ENCODE results near the gene C9orf43.

Gene C9orf43

DNA sequence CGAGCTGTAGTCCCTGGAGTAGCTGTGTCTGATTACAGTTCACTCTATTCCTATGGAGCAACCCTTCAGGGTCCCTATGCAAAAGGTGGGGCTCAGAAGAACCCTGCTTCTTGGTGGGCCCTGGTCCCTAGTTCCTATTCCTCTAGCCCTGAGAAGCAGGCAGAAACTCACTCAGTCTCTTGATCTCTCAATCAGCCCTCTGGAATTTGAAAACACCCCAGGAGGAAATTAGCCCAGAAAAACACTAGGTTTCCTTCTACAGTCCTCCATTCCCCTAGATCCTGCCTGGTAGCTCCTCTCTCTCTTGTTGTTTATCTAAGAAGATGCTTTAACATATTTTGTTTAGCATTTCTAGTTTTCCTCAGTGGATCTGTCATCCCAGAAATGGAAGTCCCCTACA is 60.6 kb downstream of the C9orf43 start:
- DNase-seq = no peak

DNA sequence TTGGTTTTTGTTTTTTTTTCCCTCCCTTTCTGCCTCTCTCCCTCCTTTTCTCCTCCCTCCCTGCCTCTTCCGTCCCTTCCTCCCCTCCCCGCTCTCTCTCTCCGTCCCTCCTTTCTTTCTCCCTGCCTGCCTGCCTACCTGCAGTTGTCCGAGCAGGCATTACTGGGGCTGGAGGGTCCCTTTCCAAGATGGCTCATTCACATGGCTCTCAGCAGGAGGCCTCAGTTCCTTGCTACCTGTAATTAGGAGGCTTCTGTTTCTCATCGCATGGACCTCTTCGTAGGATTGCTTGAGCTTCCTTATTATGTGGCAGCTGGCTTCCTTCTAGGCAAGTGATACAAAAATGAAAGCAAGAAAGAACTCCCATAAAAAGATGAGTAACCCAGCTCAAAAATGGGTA is 61.0 kb downstream of the C9orf43 start:
- DNase-seq = no peak

DNA sequence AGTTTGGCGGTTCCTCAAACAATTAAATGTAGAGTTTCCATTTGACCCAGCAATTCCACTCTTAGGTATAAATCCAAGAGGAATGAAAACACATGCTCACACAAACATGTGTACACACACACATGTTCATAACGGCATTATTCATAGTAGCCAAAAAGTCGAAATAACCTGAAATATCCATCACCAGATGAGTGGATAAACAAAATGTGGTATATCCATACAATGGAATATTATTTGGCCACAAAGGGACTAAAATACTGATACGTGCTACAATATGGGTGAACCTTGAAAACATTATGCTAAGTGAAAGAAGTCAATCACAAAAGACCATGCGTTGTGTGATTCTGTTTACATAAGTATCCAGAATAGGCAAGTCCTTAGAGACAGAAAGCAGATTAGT is 61.7 kb downstream of the C9orf43 start:
- DNase-seq = no peak

DNA sequence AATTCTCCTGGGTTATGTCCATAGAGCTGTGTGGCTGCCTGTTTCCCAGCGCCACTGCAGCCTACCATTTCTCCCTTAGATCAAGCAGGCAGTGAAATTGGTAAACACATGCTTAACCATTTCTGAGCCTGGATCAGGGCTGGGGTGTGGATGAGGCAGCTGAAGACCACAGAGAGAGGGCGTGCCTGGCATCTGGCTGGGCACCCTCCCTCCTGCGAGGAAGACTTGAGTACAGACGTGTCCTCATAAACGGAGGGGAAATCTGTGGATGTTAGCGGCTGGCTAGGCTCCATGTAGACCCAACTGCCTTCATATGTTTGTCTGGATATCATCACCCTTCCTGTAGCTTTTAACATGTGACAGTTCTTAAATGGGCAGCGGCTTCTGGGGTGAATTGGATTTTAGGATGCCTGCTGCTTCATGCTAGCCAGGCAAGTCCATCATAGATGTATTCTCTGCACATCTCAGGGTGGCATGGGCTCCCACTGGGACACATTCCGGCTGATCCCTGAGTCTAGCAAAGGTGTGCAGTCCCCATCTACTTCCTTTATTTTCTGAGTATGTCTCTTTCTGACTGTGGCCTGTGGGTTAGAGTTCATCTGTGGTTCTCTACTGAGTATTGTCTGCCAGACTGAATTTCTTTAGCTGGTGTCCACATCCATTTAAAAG is 63.9 kb downstream of the C9orf43 start:
- no peak for DNase-seq

DNA sequence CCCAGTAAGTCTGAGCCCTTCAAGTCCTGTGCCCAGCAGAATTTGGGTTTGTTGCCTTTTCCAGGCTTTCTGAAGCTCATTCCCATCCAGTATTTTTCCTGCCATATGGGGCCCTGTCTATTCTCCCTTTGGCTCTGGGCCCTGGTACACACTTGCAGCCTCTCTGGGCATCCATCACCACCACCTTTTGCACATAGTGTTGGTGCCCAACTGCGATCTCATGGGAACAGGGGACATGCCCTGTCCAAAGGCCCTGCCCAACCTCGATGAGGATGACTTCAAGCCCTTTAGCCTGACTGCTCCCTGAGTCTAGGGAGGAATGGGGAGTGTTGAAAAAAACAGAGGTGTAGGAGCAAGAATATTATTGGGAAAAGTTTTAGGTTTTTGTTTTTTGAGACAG is 64.5 kb downstream of the C9orf43 start:
- DNase-seq = no peak

DNA sequence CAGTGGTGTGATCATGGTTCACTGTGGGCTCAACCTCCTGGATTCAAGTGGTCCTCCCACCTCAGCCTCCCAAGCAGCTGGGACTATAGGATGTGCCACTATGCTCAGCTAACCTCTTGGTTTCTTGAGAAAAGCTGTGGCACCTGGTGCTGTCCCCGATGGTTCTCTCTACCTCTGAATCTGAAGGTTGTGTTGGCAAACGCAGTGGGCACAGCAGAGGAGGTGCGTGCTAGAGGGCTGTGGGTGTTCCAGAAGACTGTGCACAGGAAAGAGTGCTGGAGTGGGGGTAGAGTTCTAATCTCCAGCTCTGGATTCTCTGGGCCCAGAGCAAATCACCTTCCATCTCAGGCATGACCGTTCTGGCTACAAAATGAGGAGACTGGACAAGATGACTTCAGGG is 65.4 kb downstream of the C9orf43 start:
- DNase-seq = no peak

DNA sequence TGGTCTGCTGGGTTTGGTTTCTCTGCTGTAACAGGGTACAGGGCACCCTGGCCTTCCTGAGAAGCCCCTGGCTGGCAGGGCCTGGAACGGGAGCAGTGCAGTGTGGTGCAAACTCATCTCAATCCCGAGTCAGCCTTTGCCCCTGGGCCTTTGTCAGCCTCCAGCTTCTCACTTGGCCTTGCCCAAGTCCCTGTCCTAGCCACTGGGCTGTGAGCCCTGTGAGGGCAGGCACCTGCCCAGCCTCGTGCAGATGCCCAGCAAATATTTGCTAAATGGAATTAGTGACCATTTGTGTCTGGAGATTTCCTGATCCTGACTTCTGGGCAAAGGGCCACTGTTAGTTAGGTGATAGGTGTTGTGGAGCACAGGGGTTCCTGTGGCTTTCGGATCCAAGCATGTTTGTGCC is 66.0 kb downstream of the C9orf43 start:
- DNase-seq = no peak

DNA sequence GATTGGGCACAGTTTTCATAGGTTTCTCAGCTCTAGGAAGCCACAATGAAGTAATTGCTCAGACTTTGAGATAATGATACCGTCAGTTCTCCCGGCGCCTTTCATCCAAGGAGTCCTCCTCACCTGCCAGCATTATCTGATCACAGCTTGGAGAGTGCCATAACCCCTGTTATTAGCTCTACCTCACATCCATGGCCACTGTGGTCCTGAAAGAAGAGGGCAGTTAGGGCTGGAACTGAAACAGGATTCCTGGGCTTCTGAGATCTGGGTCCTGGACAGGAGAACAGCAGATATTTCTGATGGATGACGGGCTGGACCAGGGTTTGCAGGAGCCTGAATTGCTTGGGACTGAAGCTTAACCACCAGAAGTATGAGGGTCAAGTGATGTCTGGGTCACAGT is 66.5 kb downstream of the C9orf43 start:
- no peak for DNase-seq

DNA sequence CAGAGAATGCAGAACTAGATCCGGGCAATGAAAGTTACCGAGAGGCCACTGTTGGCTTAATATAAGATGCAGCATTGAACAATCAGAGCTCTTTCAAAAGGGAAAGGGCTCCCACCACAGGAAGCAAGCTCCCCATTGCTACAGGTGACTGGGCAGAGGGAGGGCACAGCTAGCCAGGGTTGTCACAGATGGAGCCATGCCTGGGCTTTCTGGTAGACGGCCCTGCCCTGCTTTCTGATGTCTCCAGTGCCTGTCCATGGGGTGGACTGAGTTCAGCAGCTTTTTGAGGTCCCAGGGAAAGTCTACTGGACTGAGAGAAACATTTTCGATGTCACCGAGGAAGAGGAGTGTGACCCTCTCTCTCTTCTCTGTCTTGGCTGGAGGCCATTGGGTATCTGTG is 67.1 kb downstream of the C9orf43 start:
- DNase-seq = no peak

DNA sequence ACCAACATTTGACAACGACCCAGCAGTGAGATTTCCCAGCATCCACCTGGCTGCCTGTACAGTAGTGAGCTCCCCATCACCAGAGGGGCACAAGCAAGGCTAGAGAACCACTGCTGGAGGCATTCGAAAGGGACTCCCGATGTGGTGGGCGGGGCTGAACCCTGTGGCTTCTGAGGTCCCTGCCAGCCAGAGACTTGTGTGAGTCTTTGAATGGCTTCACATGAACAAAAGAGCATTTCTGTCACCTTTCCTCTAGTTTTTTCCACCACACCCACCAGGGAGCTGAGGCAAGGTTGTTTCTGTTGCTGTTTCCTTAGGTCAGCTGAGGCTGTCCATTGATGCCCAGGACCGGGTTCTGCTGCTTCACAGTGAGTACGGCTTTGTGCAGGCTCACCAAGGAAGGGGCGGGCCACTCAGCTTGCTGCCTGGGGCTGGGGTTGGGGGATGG is 68.7 kb downstream of the C9orf43 start:
- peak; percentile 35 to 37 for DNase-seq
